ENCODE data around the gene TSKU.
"Not testable (repeated sequence)": the region's sequence is repeated elsewhere in the genome, so short reads cannot be mapped to it uniquely, and the experiment has no call there.

The TSKU gene

GRCh38 chr11:76803023-76803422 lies 19.9 kb downstream of the TSKU start:
- no peak for DNase-seq

- DNase-seq: no peak
Observed at GRCh38 chr11:76803811-76804600, 20.9 kb downstream of the TSKU start.

- DNase-seq: no peak
Observed at GRCh38 chr11:76805206-76805913, 22.2 kb downstream of the TSKU start.

GRCh38 chr11:76806131-76806530 lies 23.0 kb downstream of the TSKU start:
- no peak for DNase-seq

GRCh38 chr11:76806608-76807205 lies 23.6 kb downstream of the TSKU start:
- DNase-seq: no peak

GRCh38 chr11:76807206-76807875 lies 24.2 kb downstream of the TSKU start:
- DNase-seq: peak; percentile 73

GRCh38 chr11:76808171-76808570 lies 25.0 kb downstream of the TSKU start:
- no peak for DNase-seq

GRCh38 chr11:76808996-76809395 lies 25.8 kb downstream of the TSKU start:
- DNase-seq: no peak

GRCh38 chr11:76810151-76810853 lies 27.1 kb downstream of the TSKU start:
- no peak for DNase-seq

- DNase-seq: no peak
Observed at GRCh38 chr11:76811259-76811658, 28.1 kb downstream of the TSKU start.

- no peak for DNase-seq
Observed at GRCh38 chr11:76814414-76814813, 31.3 kb downstream of the TSKU start.

- DNase-seq: not testable (repeated sequence)
Observed at GRCh38 chr11:76815678-76816077, 32.5 kb downstream of the TSKU start.

GRCh38 chr11:76820184-76820566 lies 37.0 kb downstream of the TSKU start:
- DNase-seq: no peak

GRCh38 chr11:76821396-76821795 lies 38.2 kb downstream of the TSKU start:
- DNase-seq: not testable (repeated sequence)

- no peak for DNase-seq
Observed at GRCh38 chr11:76822406-76822805, 39.2 kb downstream of the TSKU start.

GRCh38 chr11:76823481-76824028 lies 40.4 kb downstream of the TSKU start:
- DNase-seq: no peak

GRCh38 chr11:76824083-76824939 lies 41.2 kb downstream of the TSKU start:
- DNase-seq: no peak

- DNase-seq: no peak
Observed at GRCh38 chr11:76824980-76825725, 42.0 kb downstream of the TSKU start.

- DNase-seq: no peak
Observed at GRCh38 chr11:76825726-76826396, 42.7 kb downstream of the TSKU start.

- DNase-seq: not testable (repeated sequence)
Observed at GRCh38 chr11:76826508-76826907, 43.4 kb downstream of the TSKU start.
